CD14-positive monocyte (primary cell): ENCODE measurements around the gene BLOC1S3. TPM values are rescaled to one million over a fixed set of nuclear protein-coding genes. Genes with fewer than 3 reads are reported as not detected.

Experiments used
- DNase-seq, 3 donors: peaks; one replicate each; pipeline ENCODE4 v3.0.0-alpha.2; 2011 to 2022
- H2AFZ ChIP-seq: 2 replicates; pipeline ENCODE4 v1.6.0; 2012; ENCODE audit warnings: mild to moderate bottlenecking, low read depth, low read length, inconsistent platforms; ENCODE audit not compliant: insufficient read depth, poor library complexity, severe bottlenecking
- H3K27ac ChIP-seq, 2 donors: 1 replicate in 1 of 2; 2 replicates in 1 of 2; pipeline ENCODE4 v1.5.1; 2012 to 2013; ENCODE audit warnings: low read length in 2 of 2, control low read depth in 1 of 2, inconsistent platforms in 1 of 2, low read depth in 1 of 2, mild to moderate bottlenecking in 1 of 2
- H3K27me3 ChIP-seq, 2 donors: one replicate each; pipeline versions ENCODE4 v1.6.0 to v1.6.1; 2011 to 2013; ENCODE audit warnings: low read length in 2 of 2; ENCODE audit not compliant: control insufficient read depth in 2 of 2, insufficient read depth in 2 of 2
- H3K36me3 ChIP-seq, 2 donors: replicated peaks in 1 of 2; 1 replicate in 1 of 2; 2 replicates in 1 of 2; pipeline versions ENCODE4 v1.5.1 to v1.6.1; 2012 to 2013; ENCODE audit warnings: low read length in 2 of 2, control low read depth in 1 of 2, inconsistent platforms in 1 of 2, mild to moderate bottlenecking in 1 of 2; ENCODE audit not compliant: insufficient read depth in 2 of 2, control insufficient read depth in 1 of 2
- H3K4me1 ChIP-seq, 2 donors: 1 replicate in 1 of 2; 2 replicates in 1 of 2; pipeline versions ENCODE4 v1.5.1 to v1.6.1; 2012 to 2013; ENCODE audit warnings: low read length in 2 of 2, control low read depth in 1 of 2, inconsistent platforms in 1 of 2, mild to moderate bottlenecking in 1 of 2, moderate library complexity in 1 of 2; ENCODE audit not compliant: insufficient read depth in 2 of 2, control insufficient read depth in 1 of 2
- H3K4me2 ChIP-seq: replicated peaks from 2 replicates; pipeline ENCODE3; 2012; ENCODE audit warnings: low read length, moderate library complexity, mild to moderate bottlenecking; ENCODE audit not compliant: poor library complexity, severe bottlenecking; ENCODE audit errors: extremely low read depth
- H3K4me3 ChIP-seq, 3 experiments: fragments of 200-600 bp in 1 of 3; sonication (generic) in 1 of 3; replicated peaks in 1 of 3; 1 replicate in 2 of 3; 2 replicates in 1 of 3; pipeline ENCODE4 v1.5.1; 2011 to 2013; ENCODE audit warnings: low read length in 3 of 3, mild to moderate bottlenecking in 3 of 3, control low read depth in 2 of 3, low read depth in 2 of 3, inconsistent platforms in 1 of 3, moderate library complexity in 1 of 3
- H3K79me2 ChIP-seq: 2 replicates; pipeline ENCODE4 v1.6.0; 2012; ENCODE audit warnings: mild to moderate bottlenecking, control low read depth, inconsistent platforms, low read length, moderate library complexity; ENCODE audit not compliant: insufficient read depth
- H3K9ac ChIP-seq: 2 replicates; pipeline ENCODE4 v1.6.0; 2017; ENCODE audit warnings: low read length, mild to moderate bottlenecking; ENCODE audit not compliant: insufficient read depth, poor library complexity, severe bottlenecking
- H3K9me3 ChIP-seq, 2 donors: replicated peaks in 1 of 2; 1 replicate in 1 of 2; 2 replicates in 1 of 2; pipeline versions ENCODE4 v1.5.1 to v1.6.1; 2012 to 2013; ENCODE audit warnings: low read length in 2 of 2, control low read depth in 1 of 2; ENCODE audit not compliant: control insufficient read depth in 1 of 2, insufficient read depth in 1 of 2
- H4K20me1 ChIP-seq: 2 replicates; pipeline ENCODE4 v1.6.0; 2012; ENCODE audit warnings: mild to moderate bottlenecking, low read length, control low read depth, moderate library complexity; ENCODE audit not compliant: insufficient read depth
- H3K27ac Mint-ChIP-seq, 7 donors: one replicate each; pipeline ENCODE4 v1.8.0; 2020; ENCODE audit warnings: mild to moderate bottlenecking in 7 of 7, mixed read lengths in 7 of 7, moderate library complexity in 6 of 7, inconsistent platforms in 2 of 7
- H3K27me3 Mint-ChIP-seq, 3 donors: one replicate each; pipeline ENCODE4 v1.8.0; 2021 to 2022; ENCODE audit warnings: low read depth in 3 of 3, mild to moderate bottlenecking in 3 of 3, mixed read lengths in 3 of 3, moderate library complexity in 3 of 3, inconsistent platforms in 1 of 3
- H3K36me3 Mint-ChIP-seq, 2 donors: one replicate each; pipeline ENCODE4 v1.8.0; 2020; ENCODE audit warnings: mixed read lengths in 2 of 2, inconsistent platforms in 1 of 2, mild to moderate bottlenecking in 1 of 2
- H3K4me1 Mint-ChIP-seq: one replicate; pipeline ENCODE4 v1.8.0; 2020; ENCODE audit warnings: mild to moderate bottlenecking, mixed read lengths
- H3K4me3 Mint-ChIP-seq, 2 donors: one replicate each; pipeline ENCODE4 v1.8.0; 2020; ENCODE audit warnings: mild to moderate bottlenecking in 2 of 2, mixed read lengths in 2 of 2, moderate library complexity in 1 of 2
- H3K9me3 Mint-ChIP-seq, 7 donors: one replicate each; pipeline ENCODE4 v1.8.0; 2020 to 2022; ENCODE audit warnings: mixed read lengths in 7 of 7, mild to moderate bottlenecking in 6 of 7, moderate library complexity in 6 of 7, inconsistent platforms in 2 of 7
- CTCF ChIP-seq: fragments of 200-600 bp; IDR thresholded peaks from one replicate; pipeline ENCODE4 v1.8.0; 2022; ENCODE audit warnings: antibody characterized with exemption, mild to moderate bottlenecking
- WGBS: methylation state at CpG from one replicate; pipeline ENCODE4 v1.1.5; 2013; ENCODE audit warnings: missing lambda C conversion rate; ENCODE audit not compliant: insufficient coverage; 5-methylcytosine and 5-hydroxymethylcytosine counted together
- intact Hi-C, 2 donors: fragments of 100-400 bp; cut with micrococcal nuclease; formaldehyde crosslinking; loops; one replicate each; pipeline versions ENCODE4 v1.15.0 to v1.15.1; 2023
- polyA plus RNA-seq, 3 donors: library from polyadenylated mRNA; depleted of rRNA in 1 of 3; unstranded in 2 of 3; stranded (reverse) in 1 of 3; fragments of 300-500 nt in 2 of 3; fragments of >200 nt in 1 of 3; fragmentation: Illumina TruSeq in 2 of 3; gene quantifications; 1 replicate in 2 of 3; 2 replicates in 1 of 3; pipeline ENCODE4 v1.2.3, GENCODE V29; 2012 to 2021

Gene BLOC1S3
- polyA plus RNA-seq, 3 donors = 2.9 to 6.7 (median 4.7) TPM

GRCh38 chr19:45180936-45181335, 2.4 kb downstream of the BLOC1S3 start:
- Mint-ChIP-seq H3K27ac (peak overlapping the region in 6 of 7 donors; percentile 34 to 83 (median 64)), H3K36me3 (peaks cover 17 to 26% of the 10 kb centered on the region in 2 donors), H3K27me3 (peaks cover 0 to 2% (median 0%) of the 10 kb centered on the region in 3 donors), H3K4me3 (peak overlapping the region; percentile 35 to 51), H3K4me1 (peaks cover 61% of the 10 kb centered on the region), H3K9me3 (peaks cover 0 to 2% (median 0%) of the 10 kb centered on the region in 7 donors)
- 90% methylated on average over 5 of the region's 7 CpGs for WGBS
- H3K4me3 ChIP-seq = peak overlapping the region in 1 of 3 experiments; percentile 92
- peaks cover 46% of the 10 kb centered on the region for H3K79me2 ChIP-seq
- TF ChIP-seq CTCF = no peak
- no peak for DNase-seq
- H3K27ac ChIP-seq = peak overlapping the region in 1 of 2 donors; percentile 9
- no peak overlapping the region for H2AFZ ChIP-seq
- peak overlapping the region; percentile 77 for H3K4me2 ChIP-seq
- intact Hi-C loops = no loop called here
- H3K9ac ChIP-seq = no peak overlapping the region
- peaks cover 55 to 69% of the 10 kb centered on the region in 2 donors for H3K4me1 ChIP-seq
- H3K9me3 ChIP-seq = no peaks in the 10 kb centered on the region
- peaks cover 45% of the 10 kb centered on the region for H4K20me1 ChIP-seq
- H3K27me3 ChIP-seq = no peaks in the 10 kb centered on the region
- H3K36me3 ChIP-seq = peaks cover 3 to 7% of the 10 kb centered on the region in 2 donors

- peaks cover 0 to 3% (median 2%) of the 10 kb centered on the region in 3 donors for H3K27me3 Mint-ChIP-seq
- no peak overlapping the region for H3K9ac ChIP-seq
- H3K27me3 ChIP-seq = no peaks in the 10 kb centered on the region
- H3K27ac Mint-ChIP-seq = peak overlapping the region in 2 of 7 donors; percentile 44 to 88
- intact Hi-C loops = no loop called here
- H4K20me1 ChIP-seq = peaks cover 45% of the 10 kb centered on the region
- DNase-seq = no peak
- TF ChIP-seq CTCF = no peak
- WGBS = 54% methylated on average over 4 of the region's 4 CpGs
- peaks cover 54% of the 10 kb centered on the region for H3K4me1 Mint-ChIP-seq
- H3K36me3 Mint-ChIP-seq = peaks cover 17 to 24% of the 10 kb centered on the region in 2 donors
- H2AFZ ChIP-seq = no peak overlapping the region
- no peak overlapping the region for H3K4me3 Mint-ChIP-seq
- H3K4me3 ChIP-seq = no peak overlapping the region
- H3K36me3 ChIP-seq = peaks cover 3 to 7% of the 10 kb centered on the region in 2 donors
- no peak overlapping the region for H3K4me2 ChIP-seq
- no peaks in the 10 kb centered on the region for H3K9me3 ChIP-seq
- H3K4me1 ChIP-seq = peaks cover 41 to 55% of the 10 kb centered on the region in 2 donors
- peaks cover 0 to 2% (median 0%) of the 10 kb centered on the region in 7 donors for H3K9me3 Mint-ChIP-seq
- H3K79me2 ChIP-seq = peaks cover 39% of the 10 kb centered on the region
- H3K27ac ChIP-seq = no peak overlapping the region
Measured at GRCh38 chr19:45182758-45183157, 4.2 kb downstream of the BLOC1S3 start.
